Neural progenitor cell (in vitro differentiated cells): ENCODE measurements around the gene RAB20.

Source experiments
- EZH2 ChIP-seq: fragments of 200-600 bp; sonication (generic); IDR thresholded peaks from 2 replicates; pipeline ENCODE4 v1.6.1; 2017; ENCODE audit warnings: antibody characterized with exemption, mild to moderate bottlenecking, moderate library complexity
- EZH2phosphoT487 ChIP-seq: fragments of 200-600 bp; sonication (generic); IDR thresholded peaks from 2 replicates; pipeline ENCODE4 v1.6.1; 2017; ENCODE audit warnings: antibody characterized with exemption
- TF ChIP-seq, protein P1 (sequence below): fragments of 200-600 bp; sonication (generic); IDR thresholded peaks from 2 replicates; pipeline ENCODE4 v1.5.1; 2017; ENCODE audit warnings: antibody characterized with exemption, mild to moderate bottlenecking

DNA sequence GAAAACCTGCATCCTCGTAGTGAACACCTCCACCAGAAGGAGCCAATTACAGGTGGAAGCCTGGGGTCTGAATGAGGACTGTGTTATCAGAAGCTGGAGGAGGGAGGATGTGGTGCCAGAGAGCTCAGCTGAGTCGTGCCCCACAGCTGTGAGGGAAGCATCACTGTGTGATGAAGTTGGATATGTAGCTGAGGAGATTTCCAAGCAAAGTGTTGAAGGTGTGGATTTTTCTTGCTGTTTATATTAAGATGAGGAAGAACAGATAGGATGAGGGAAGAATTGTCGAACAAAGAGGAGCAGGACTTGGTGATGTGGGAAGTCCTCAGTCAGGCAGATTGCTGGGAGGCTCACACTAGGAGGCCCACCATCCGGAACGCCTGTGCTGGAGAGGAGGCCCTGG is 4.4 kb downstream of the RAB20 start:
- TF ChIP-seq, protein P1, sequence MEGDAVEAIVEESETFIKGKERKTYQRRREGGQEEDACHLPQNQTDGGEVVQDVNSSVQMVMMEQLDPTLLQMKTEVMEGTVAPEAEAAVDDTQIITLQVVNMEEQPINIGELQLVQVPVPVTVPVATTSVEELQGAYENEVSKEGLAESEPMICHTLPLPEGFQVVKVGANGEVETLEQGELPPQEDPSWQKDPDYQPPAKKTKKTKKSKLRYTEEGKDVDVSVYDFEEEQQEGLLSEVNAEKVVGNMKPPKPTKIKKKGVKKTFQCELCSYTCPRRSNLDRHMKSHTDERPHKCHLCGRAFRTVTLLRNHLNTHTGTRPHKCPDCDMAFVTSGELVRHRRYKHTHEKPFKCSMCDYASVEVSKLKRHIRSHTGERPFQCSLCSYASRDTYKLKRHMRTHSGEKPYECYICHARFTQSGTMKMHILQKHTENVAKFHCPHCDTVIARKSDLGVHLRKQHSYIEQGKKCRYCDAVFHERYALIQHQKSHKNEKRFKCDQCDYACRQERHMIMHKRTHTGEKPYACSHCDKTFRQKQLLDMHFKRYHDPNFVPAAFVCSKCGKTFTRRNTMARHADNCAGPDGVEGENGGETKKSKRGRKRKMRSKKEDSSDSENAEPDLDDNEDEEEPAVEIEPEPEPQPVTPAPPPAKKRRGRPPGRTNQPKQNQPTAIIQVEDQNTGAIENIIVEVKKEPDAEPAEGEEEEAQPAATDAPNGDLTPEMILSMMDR, result no peak
- TF ChIP-seq EZH2phosphoT487, result no peak
- TF ChIP-seq EZH2, result no peak
